ENCODE results near the gene PIK3C2G.

Gene PIK3C2G

DNA sequence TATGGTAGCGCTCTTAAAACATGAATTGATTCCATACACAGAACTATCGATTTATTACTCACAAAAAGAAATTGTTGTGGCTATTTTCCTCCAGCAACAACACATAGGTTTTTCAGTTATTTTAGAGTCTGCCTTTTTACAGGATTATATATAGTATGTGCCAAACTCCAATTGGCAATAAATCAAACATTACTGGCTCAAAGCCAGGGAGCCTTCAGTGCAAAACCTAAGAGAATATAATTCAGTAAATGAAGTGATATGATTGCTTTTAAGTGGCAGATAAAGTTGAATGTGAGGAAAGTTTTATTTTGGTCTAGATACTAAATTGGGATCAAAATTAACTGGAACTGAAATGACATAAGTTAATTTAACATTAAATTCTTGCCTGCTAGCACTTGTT is 234.8 kb downstream of the PIK3C2G start:
- TF ChIP-seq, protein P1, sequence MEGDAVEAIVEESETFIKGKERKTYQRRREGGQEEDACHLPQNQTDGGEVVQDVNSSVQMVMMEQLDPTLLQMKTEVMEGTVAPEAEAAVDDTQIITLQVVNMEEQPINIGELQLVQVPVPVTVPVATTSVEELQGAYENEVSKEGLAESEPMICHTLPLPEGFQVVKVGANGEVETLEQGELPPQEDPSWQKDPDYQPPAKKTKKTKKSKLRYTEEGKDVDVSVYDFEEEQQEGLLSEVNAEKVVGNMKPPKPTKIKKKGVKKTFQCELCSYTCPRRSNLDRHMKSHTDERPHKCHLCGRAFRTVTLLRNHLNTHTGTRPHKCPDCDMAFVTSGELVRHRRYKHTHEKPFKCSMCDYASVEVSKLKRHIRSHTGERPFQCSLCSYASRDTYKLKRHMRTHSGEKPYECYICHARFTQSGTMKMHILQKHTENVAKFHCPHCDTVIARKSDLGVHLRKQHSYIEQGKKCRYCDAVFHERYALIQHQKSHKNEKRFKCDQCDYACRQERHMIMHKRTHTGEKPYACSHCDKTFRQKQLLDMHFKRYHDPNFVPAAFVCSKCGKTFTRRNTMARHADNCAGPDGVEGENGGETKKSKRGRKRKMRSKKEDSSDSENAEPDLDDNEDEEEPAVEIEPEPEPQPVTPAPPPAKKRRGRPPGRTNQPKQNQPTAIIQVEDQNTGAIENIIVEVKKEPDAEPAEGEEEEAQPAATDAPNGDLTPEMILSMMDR (IDR thresholded peaks at IDR 0.05), result no peak

DNA sequence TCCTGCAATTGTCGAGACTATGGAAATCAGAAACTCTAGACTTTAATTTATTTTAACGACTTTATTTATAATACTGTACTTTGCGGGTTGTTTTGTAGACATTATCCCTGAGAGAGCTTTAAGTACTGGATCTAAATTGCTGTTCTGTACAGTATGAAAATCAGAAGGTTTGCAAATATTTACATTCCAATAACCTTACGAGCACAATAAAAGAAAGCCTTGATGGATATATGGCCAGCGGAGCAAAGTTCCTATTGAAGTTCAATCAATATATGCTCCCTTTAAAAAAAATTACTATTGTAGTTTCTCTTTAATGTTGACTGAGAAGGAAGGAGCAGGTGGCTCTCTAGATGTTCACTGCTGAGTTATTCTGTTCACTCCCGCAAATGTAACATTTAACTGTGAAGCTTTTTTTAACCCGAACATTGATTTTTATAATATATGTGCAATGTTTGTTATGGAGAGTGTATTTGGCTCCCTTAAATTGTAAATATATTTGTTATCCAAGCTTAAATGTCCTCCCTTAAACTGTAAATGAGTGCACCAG is 241.2 kb downstream of the PIK3C2G start:
- TF ChIP-seq, protein P1 (IDR thresholded peaks at IDR 0.05), result no peak

DNA sequence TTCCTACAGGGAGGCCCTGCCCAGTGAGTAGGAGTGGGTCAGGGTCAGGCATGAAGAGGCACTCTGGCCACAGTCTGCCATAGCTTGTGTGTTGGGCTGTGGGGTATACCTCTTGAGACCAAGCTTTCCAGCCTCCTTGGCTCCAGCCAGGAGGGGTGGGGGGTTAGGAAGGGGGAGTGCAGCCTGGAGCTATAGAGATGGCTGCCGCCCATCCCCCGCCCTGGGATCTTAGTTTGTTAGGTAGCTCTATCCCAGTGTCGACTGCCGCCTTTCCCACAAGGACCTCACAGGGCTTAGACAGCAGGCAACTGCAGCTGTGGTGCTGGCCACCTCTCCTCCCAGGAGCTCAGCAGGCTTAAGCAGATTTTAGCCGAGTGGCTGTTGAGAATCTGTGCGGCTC is 260.1 kb downstream of the PIK3C2G start:
- TF ChIP-seq, protein P1 (IDR thresholded peaks at IDR 0.05), result no peak

DNA sequence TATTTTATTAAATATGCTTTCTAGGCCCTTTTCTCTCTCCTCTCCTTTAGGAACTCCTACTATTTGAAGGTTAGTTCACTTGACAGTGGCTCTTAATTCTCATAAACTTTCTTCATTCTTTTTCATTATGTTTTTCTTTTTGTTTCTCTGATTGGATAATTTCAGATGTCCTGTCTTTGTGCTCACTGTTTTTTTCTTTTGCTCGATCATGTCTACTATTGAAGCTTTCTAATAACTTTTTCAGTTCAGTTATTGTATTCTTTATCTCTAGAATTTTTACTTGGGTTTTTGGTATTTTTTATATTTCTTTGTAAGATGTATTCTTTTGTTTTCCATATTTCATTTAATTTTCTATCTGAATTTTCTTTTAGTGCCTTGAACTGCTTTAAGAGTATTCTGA is 261.5 kb downstream of the PIK3C2G start:
- TF ChIP-seq, protein P1 (IDR thresholded peaks at IDR 0.05), result no peak

DNA sequence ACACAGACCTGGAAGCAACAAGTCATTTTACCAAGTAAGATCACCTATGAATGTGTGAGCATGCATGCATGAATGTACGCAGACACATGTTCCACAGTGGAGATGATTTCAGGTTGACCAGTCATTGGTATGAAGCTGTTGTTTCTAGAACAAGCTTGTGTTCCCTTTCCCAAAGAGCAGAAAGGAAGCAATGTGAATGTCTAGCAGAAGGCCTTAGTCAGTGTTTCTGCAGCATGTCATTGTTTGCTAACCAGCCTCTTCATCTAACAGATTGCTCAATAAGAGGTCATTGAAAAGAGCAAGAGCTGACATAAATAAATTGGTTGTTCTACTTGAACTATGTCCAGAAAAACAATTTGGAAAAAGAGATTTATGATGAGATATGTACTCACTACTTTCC is 285.1 kb downstream of the PIK3C2G start:
- TF ChIP-seq, protein P1 (IDR thresholded peaks at IDR 0.05), result no peak

DNA sequence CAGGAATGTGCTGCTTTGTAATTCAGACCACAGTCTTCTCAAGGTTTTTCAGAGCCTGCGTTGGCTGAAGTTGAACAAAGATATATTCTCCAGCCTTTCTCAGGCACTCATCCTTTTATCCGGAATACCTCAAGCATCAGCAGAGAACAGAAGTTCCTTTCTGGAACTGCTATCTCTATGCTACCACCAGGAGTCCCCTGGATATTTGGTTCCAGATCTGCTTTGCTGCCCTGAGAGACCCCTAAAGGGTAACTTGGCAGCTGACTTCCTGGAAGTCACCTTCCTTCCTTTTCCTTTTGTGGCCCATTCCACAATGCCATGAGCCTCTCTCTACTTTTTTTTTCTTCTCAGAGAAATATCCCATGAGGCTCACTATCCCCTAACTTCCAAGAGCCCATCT is 288.3 kb downstream of the PIK3C2G start:
- TF ChIP-seq, protein P1 (IDR thresholded peaks at IDR 0.05), result no peak

DNA sequence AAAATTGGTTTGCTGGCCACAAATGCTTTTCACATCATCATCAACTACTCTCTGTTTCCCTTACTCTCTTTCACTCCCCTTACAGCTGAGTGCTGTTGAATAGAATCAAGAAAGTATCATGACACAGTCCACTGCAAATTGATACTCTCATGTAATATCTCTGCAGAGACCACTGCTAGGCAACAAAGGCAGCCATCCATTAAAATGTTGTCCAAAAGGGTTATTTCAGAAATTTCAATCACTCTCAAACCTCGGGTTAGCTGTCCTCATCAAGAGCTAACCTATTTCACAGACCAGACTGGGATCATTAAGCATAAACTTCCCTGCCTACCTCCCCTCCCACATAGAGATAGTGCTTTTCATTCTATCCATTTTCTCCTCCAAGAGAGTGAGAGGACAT is 289.8 kb downstream of the PIK3C2G start:
- TF ChIP-seq, protein P1 (IDR thresholded peaks at IDR 0.05), result no peak

DNA sequence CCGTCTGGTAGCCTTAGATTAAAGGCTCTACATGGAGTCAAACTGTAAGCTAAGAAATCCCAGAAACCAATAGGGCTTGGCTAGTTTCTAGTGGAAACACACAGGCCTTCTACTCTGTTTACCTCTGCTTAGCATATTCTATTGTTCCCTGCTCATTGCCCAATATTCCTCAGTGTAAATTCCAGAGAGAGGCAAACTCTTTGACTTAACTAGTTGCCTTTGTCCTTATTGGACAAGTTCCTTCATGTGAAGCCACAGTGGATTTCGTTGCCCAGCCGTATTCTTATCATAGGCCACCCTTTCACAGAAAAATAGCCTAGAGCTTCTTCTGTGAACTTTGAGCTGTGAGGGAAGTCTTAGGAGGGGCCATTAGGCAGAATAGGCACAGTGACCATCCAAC is 290.4 kb downstream of the PIK3C2G start:
- TF ChIP-seq, protein P1 (IDR thresholded peaks at IDR 0.05), result no peak

All from LNCAP (cell line).